IMR-90 (cell line): ENCODE measurements around the gene RTL9. TPM values are rescaled to one million over a fixed set of nuclear protein-coding genes. Genes with fewer than 3 reads are reported as not detected.

ENCODE experiments used
- ATAC-seq: fragments of 200-7000 bp; cut with Tn5 transposase; 2 replicates; pipeline ENCODE4 v1.9.1; 2020; ENCODE audit warnings: low read depth, mild to moderate bottlenecking, moderate library complexity
- BruUV-seq: library from RNA; stranded (reverse); fragments of 400-500 nt; replicated peaks from 2 replicates; lab custom pipeline; 2021; lab: Mats Ljungman, UMichigan
- CTCF ChIA-PET: fragments of 300-600 bp; formaldehyde crosslinking; extraction: SDS; loops from one replicate; lab custom pipeline; 2021; ENCODE audit warnings: antibody characterized with exemption; lab: Yijun Ruan, JAX
- POLR2A ChIA-PET: fragments of 300-600 bp; sonication (Branson Sonifier 250); formaldehyde crosslinking; loops from one replicate; lab custom pipeline; 2022; ENCODE audit warnings: antibody characterized with exemption; ENCODE audit not compliant: unreplicated experiment; lab: Charles Lee
- DNase-seq: peaks from one replicate; pipeline ENCODE4 v3.0.0; 2013
- H2AFZ ChIP-seq: replicated peaks from 2 replicates; pipeline ENCODE3; 2013; ENCODE audit warnings: low read length, mild to moderate bottlenecking; ENCODE audit not compliant: poor library complexity
- H2AK5ac ChIP-seq: 2 replicates; pipeline ENCODE4 v1.6.1; 2013; ENCODE audit warnings: low read depth, low read length, inconsistent platforms
- H2AK9ac ChIP-seq: replicated peaks from 2 replicates; pipeline ENCODE3; 2013; ENCODE audit warnings: mild to moderate bottlenecking, low read depth, low read length, moderate library complexity; ENCODE audit not compliant: poor library complexity
- H2BK120ac ChIP-seq: 2 replicates; pipeline ENCODE4 v1.6.1; 2013; ENCODE audit warnings: low read depth, low read length, inconsistent platforms
- H2BK15ac ChIP-seq: 3 replicates; pipeline ENCODE4 v1.6.1; 2013; ENCODE audit warnings: low read depth, low read length, inconsistent platforms
- H2BK20ac ChIP-seq: 2 replicates; pipeline ENCODE4 v1.6.1; 2013; ENCODE audit warnings: low read depth, mild to moderate bottlenecking, inconsistent platforms, low read length, moderate library complexity
- H2BK5ac ChIP-seq: 2 replicates; pipeline ENCODE4 v1.6.1; 2013; ENCODE audit warnings: mild to moderate bottlenecking, low read depth, low read length, inconsistent platforms; ENCODE audit not compliant: poor library complexity, severe bottlenecking
- H3K14ac ChIP-seq: replicated peaks from 2 replicates; pipeline ENCODE4 v1.6.1; 2013; ENCODE audit warnings: low read depth, low read length, inconsistent platforms
- H3K18ac ChIP-seq: 2 replicates; pipeline ENCODE4 v1.6.1; 2013; ENCODE audit warnings: low read depth, low read length, control low read depth
- H3K23ac ChIP-seq: 2 replicates; pipeline ENCODE4 v1.6.1; 2013; ENCODE audit warnings: low read depth, low read length, inconsistent platforms
- H3K27ac ChIP-seq: 2 replicates; pipeline ENCODE4 v1.5.1; 2013; ENCODE audit warnings: mild to moderate bottlenecking, control low read depth, low read length; ENCODE audit not compliant: insufficient read depth
- H3K27me3 ChIP-seq: 2 replicates; pipeline ENCODE4 v1.6.1; 2013; ENCODE audit warnings: low read length; ENCODE audit not compliant: control insufficient read depth, insufficient read depth
- H3K36me3 ChIP-seq: 2 replicates; pipeline ENCODE4 v1.6.1; 2013; ENCODE audit warnings: low read length, mixed read lengths; ENCODE audit not compliant: control insufficient read depth, insufficient read depth
- H3K4ac ChIP-seq: 2 replicates; pipeline ENCODE4 v1.6.1; 2013; ENCODE audit warnings: low read depth, low read length, inconsistent platforms
- H3K4me1 ChIP-seq: 2 replicates; pipeline ENCODE4 v1.6.1; 2013; ENCODE audit warnings: low read length, mixed read lengths; ENCODE audit not compliant: control insufficient read depth, insufficient read depth
- H3K4me2 ChIP-seq: 2 replicates; pipeline ENCODE4 v1.6.1; 2013; ENCODE audit warnings: low read depth, mild to moderate bottlenecking, control low read depth, low read length, moderate library complexity
- H3K4me3 ChIP-seq: 2 replicates; pipeline ENCODE4 v1.5.1; 2013; ENCODE audit warnings: low read depth, mild to moderate bottlenecking, control low read depth, low read length, moderate library complexity; ENCODE audit not compliant: insufficient read depth
- H3K56ac ChIP-seq: 2 replicates; pipeline ENCODE4 v1.6.1; 2013; ENCODE audit warnings: low read length, inconsistent platforms; ENCODE audit not compliant: insufficient read depth; ENCODE audit errors: extremely low read depth
- H3K79me1 ChIP-seq, 2 experiments: 2 replicates each; pipeline ENCODE4 v1.6.1; 2013; ENCODE audit warnings: low read length in 2 of 2, inconsistent platforms in 1 of 2, low read depth in 1 of 2
- H3K9ac ChIP-seq: 2 replicates; pipeline ENCODE4 v1.6.1; 2013; ENCODE audit warnings: low read depth, low read length, control low read depth
- H3K9me1 ChIP-seq: 2 replicates; pipeline ENCODE4 v1.6.1; 2013; ENCODE audit warnings: low read length, inconsistent platforms; ENCODE audit not compliant: insufficient read depth
- H3K9me3 ChIP-seq: 2 replicates; pipeline ENCODE4 v1.6.1; 2013; ENCODE audit warnings: low read length; ENCODE audit not compliant: control insufficient read depth, insufficient read depth
- H4K20me1 ChIP-seq: 2 replicates; pipeline ENCODE4 v1.6.1; 2013; ENCODE audit warnings: low read length, inconsistent platforms; ENCODE audit not compliant: insufficient read depth
- H4K5ac ChIP-seq: 2 replicates; pipeline ENCODE4 v1.6.1; 2013; ENCODE audit warnings: mild to moderate bottlenecking, low read depth, low read length, control low read depth
- H4K8ac ChIP-seq, 2 experiments: 2 replicates each; pipeline ENCODE4 v1.6.1; 2013; ENCODE audit warnings: low read depth in 2 of 2, low read length in 2 of 2, control low read depth in 1 of 2, inconsistent platforms in 1 of 2
- H4K91ac ChIP-seq: 2 replicates; pipeline ENCODE4 v1.6.1; 2013; ENCODE audit warnings: low read depth, low read length, inconsistent platforms; ENCODE audit not compliant: insufficient read depth
- CEBPB ChIP-seq: IDR thresholded peaks from 2 replicates; pipeline ENCODE4 v1.6.1; 2012; ENCODE audit warnings: low read depth, low read length, improper control_type of control experiment
- FOS ChIP-seq: fragments of 150-350 bp; IDR thresholded peaks from 2 replicates; pipeline ENCODE4 v1.6.1; 2016; ENCODE audit warnings: low read depth, low read length
- MAFK ChIP-seq: IDR thresholded peaks from 2 replicates; pipeline ENCODE4 v1.6.1; 2012; ENCODE audit warnings: low read depth, low read length, improper control_type of control experiment
- WGBS, 2 experiments: methylation state at CpG; one replicate each; pipeline versions ENCODE4 v1.1.5 to v1.1.7; 2013; ENCODE audit warnings: missing lambda C conversion rate in 2 of 2; ENCODE audit not compliant: insufficient read length in 1 of 2; ENCODE audit errors: extremely low coverage in 2 of 2; 5-methylcytosine and 5-hydroxymethylcytosine counted together
- dilution Hi-C: fragments of 300-500 bp; cut with HindIII; formaldehyde crosslinking; loops from one replicate; pipeline ENCODE4 v1.14.3; 2018; ENCODE audit warnings: low sequenced_read_pairs; ENCODE audit not compliant: unreplicated experiment
- in situ Hi-C: fragments of 300-500 bp; cut with MboI; formaldehyde crosslinking; loops from 3 replicates; pipeline ENCODE4 v1.14.3; 2019; ENCODE audit warnings: low sequenced_read_pairs, inconsistent platforms, mixed read lengths
- intact Hi-C: fragments of 100-400 bp; cut with micrococcal nuclease; formaldehyde crosslinking; loops from 2 replicates; pipeline ENCODE4 v1.10.0; 2022
- polyA plus RNA-seq, 3 experiments: library from polyadenylated mRNA; depleted of rRNA; stranded (reverse); fragments of >200 nt; gene quantifications; 2 replicates each; pipeline ENCODE4 v1.2.3, GENCODE V29; 2012; ENCODE audit warnings: low replicate concordance in 1 of 3
- total RNA-seq: library from RNA; depleted of rRNA; stranded (reverse); fragments of >200 nt; gene quantifications from 2 replicates; pipeline ENCODE4 v1.2.3, GENCODE V29; 2012
- TF ChIP-seq, protein P1 (sequence below): fragments of 150-350 bp; IDR thresholded peaks from 2 replicates; pipeline ENCODE4 v1.6.1; 2017; ENCODE audit warnings: mild to moderate bottlenecking, antibody characterized with exemption, low read length, low read depth

Gene RTL9
- total and polyA plus RNA-seq, 2 of the 4 experiments (the other 2 are of a cell fraction) = 0.26 to 0.90 TPM

DNA sequence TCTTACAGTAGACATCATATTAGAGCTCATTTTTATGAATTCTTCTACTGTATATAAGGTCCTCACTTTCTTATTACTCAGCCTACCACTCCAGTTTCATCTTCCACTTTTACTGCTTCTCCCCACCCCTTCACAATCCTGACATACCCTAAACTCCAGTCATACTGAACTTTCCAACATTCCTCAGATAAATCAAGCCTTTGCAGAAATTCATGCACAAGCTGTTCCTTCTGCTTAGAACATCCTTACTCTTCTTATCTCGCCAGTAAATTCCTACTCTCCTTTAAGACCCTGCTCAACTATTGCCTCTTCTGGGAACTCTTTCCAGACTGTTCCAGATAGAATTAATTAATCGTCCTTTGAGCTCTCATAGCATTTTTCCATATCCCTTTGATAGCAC is 24.8 kb downstream of the RTL9 start:
- Histone ChIP-seq H4K91ac (peak overlapping the region; percentile 10; the same call in 1 of the 2 replicates), H3K9ac (no peak overlapping the region), H3K9me1 (no peaks in the 10 kb centered on the region), H3K4me1 (peaks cover 6% of the 10 kb centered on the region), H3K36me3 (no peaks in the 10 kb centered on the region), H3K79me1 (no peaks in the 10 kb centered on the region), H4K5ac (peak overlapping the region; percentile 25; the same call in 1 of the 2 replicates), H3K4ac (peak overlapping the region; percentile 36; the same call in 1 of the 2 replicates), H2BK120ac (peak overlapping the region; percentile 93), H2BK20ac (peak overlapping the region; percentile 95), H2BK15ac (no peak overlapping the region; the same call in 2 of the 3 replicates), H3K18ac (peak overlapping the region; percentile 79; the same call in 1 of the 2 replicates), H3K23ac (peak overlapping the region; percentile 73; the same call in 1 of the 2 replicates), H2AK9ac (no peak overlapping the region), H3K4me3 (no peak overlapping the region), H3K4me2 (peak overlapping the region; percentile 53; the same call in 1 of the 2 replicates), H3K9me3 (no peaks in the 10 kb centered on the region), H3K14ac (peak overlapping the region; percentile 84; the same call in 1 of the 2 replicates), H3K27me3 (peaks cover under 1% of the 10 kb centered on the region), H2AFZ (no peak overlapping the region), H4K20me1 (no peaks in the 10 kb centered on the region), H4K8ac (peak overlapping the region in 1 of 2 experiments; percentile 74; a peak in 2 of 4 replicates), H2AK5ac (no peak overlapping the region), H3K27ac (peak overlapping the region; percentile 86; the same call in 1 of the 2 replicates), H3K56ac (peak overlapping the region; percentile 7; the same call in 1 of the 2 replicates), H2BK5ac (peak overlapping the region; percentile 84)
- intact Hi-C loops (no loop called here), in situ Hi-C loops (no loop called here), dilution Hi-C loops (no loop called here)
- DNase-seq (peak; percentile 86), ATAC-seq (peak; percentile 96)
- no TSS peak for BruUV-seq
- POLR2A ChIA-PET = interaction anchor here (0.6 kb wide), 1 partner anchor 14 kb away, joined by 4 read pairs; no protein-coding TSS in a partner anchor
- CTCF ChIA-PET = no interaction called here
- TF ChIP-seq, protein P1, sequence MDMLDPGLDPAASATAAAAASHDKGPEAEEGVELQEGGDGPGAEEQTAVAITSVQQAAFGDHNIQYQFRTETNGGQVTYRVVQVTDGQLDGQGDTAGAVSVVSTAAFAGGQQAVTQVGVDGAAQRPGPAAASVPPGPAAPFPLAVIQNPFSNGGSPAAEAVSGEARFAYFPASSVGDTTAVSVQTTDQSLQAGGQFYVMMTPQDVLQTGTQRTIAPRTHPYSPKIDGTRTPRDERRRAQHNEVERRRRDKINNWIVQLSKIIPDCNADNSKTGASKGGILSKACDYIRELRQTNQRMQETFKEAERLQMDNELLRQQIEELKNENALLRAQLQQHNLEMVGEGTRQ = no peak
- TF ChIP-seq CEBPB (no peak), MAFK (no peak), FOS (peak; percentile 40; the same call in 1 of the 2 replicates)
- WGBS, 2 experiments = 0% methylated on average over 1 of the region's 2 CpGs; no CpG with 5 or more reads in 1 of the 2 experiments
